HL-60/S4 treated with phorbol 12-myristate 13-acetate at 8.2 ng/mL for 4 days and 3 days (cell line): Measurements from ENCODE around the gene PDIA5.

Experiments
- in situ Hi-C: fragments of 300-500 bp; cut with MboI; formaldehyde crosslinking; loops from 2 replicates; pipeline ENCODE4 v1.15.0; 2022; ENCODE audit warnings: low sequenced_read_pairs

The PDIA5 gene

GRCh38 chr3:123066896-123067688, at the start of gene PDIA5:
TSS of gene PDIA5 (plus strand) at chr3:123067025. CDS start at chr3:123067165, 140 bp downstream.
- in situ Hi-C loops, result no loop called here

GRCh38 chr3:123018683-123019082, 48.1 kb upstream of the PDIA5 start:
- in situ Hi-C loops, result no loop called here

GRCh38 chr3:123019161-123019560, 47.7 kb upstream of the PDIA5 start:
- in situ Hi-C loops, result no loop called here

GRCh38 chr3:123019591-123019990, 47.2 kb upstream of the PDIA5 start:
- in situ Hi-C loops, result no loop called here

- in situ Hi-C loops, result no loop called here
These were observed 46.1 kb upstream of the PDIA5 start for GRCh38 chr3:123020709-123021108.

- in situ Hi-C loops, result no loop called here
These were observed 45.4 kb upstream of the PDIA5 start for GRCh38 chr3:123021388-123021787.

GRCh38 chr3:123021996-123022510, 44.8 kb upstream of the PDIA5 start:
- in situ Hi-C loops, result no loop called here

GRCh38 chr3:123024056-123024455, 42.8 kb upstream of the PDIA5 start:
- in situ Hi-C loops, result no loop called here

GRCh38 chr3:123025642-123026521, 40.9 kb upstream of the PDIA5 start:
- in situ Hi-C loops, result no loop called here

- in situ Hi-C loops, result no loop called here
These were observed 40.1 kb upstream of the PDIA5 start for GRCh38 chr3:123026565-123027291.

GRCh38 chr3:123027292-123028232, 39.3 kb upstream of the PDIA5 start, which contains the start of gene SEMA5B:
TSS of gene SEMA5B (minus strand) at chr3:123027763. CDS start at chr3:122961263, 66,500 bp downstream.
- in situ Hi-C loops, result no loop called here

- in situ Hi-C loops, result no loop called here
These were observed 38.5 kb upstream of the PDIA5 start for GRCh38 chr3:123028233-123028828.

- in situ Hi-C loops, result no loop called here
These were observed 35.8 kb upstream of the PDIA5 start for GRCh38 chr3:123031051-123031450.

- in situ Hi-C loops, result no loop called here
These were observed 34.8 kb upstream of the PDIA5 start for GRCh38 chr3:123032057-123032456.

- in situ Hi-C loops, result no loop called here
These were observed 32.7 kb upstream of the PDIA5 start for GRCh38 chr3:123034120-123034519.

- in situ Hi-C loops, result no loop called here
These were observed 31.8 kb upstream of the PDIA5 start for GRCh38 chr3:123034996-123035395.

- in situ Hi-C loops, result no loop called here
These were observed 30.3 kb upstream of the PDIA5 start for GRCh38 chr3:123036352-123037014.

- in situ Hi-C loops, result no loop called here
These were observed 29.8 kb upstream of the PDIA5 start for GRCh38 chr3:123037015-123037375.

- in situ Hi-C loops, result no loop called here
These were observed 28.1 kb upstream of the PDIA5 start for GRCh38 chr3:123038751-123039150.
